Natural killer cell treated with Interleukin-12 subunit alpha and Interleukin-12 subunit beta and Interleukin-15 and Interleukin-18, amount 100 ng/mL, for 72 hours (primary cell): ENCODE results near the gene PRKAR1B. TPM values are rescaled to one million over a fixed set of nuclear protein-coding genes. Genes with fewer than 3 reads are reported as not detected.

Source experiments
- ATAC-seq, 2 donors: fragments of 150-1000 bp; cut with Tn5 transposase in 1 of 2; sonication (Bioruptor Pico), chemical (Tn5 transposase) in 1 of 2; 2 replicates each; pipeline ENCODE4 v1.10.0; 2021
- DNase-seq: peaks from one replicate; pipeline ENCODE4 v3.0.0; 2022; ENCODE audit warnings: low spot score
- H3K27ac Mint-ChIP-seq, 2 donors: 1 replicate in 1 of 2; 2 replicates in 1 of 2; pipeline ENCODE4 v1.8.0; 2022; ENCODE audit warnings: mixed read lengths in 2 of 2, mild to moderate bottlenecking in 1 of 2, moderate library complexity in 1 of 2
- H3K27me3 Mint-ChIP-seq, 2 donors: 1 replicate in 1 of 2; 2 replicates in 1 of 2; pipeline ENCODE4 v1.8.0; 2022; ENCODE audit warnings: mixed read lengths in 2 of 2
- H3K36me3 Mint-ChIP-seq: one replicate; pipeline ENCODE4 v1.8.0; 2022; ENCODE audit warnings: mixed read lengths
- H3K4me1 Mint-ChIP-seq, 2 donors: 1 replicate in 1 of 2; 2 replicates in 1 of 2; pipeline ENCODE4 v1.8.0; 2022; ENCODE audit warnings: low read depth in 2 of 2, mixed read lengths in 2 of 2, mild to moderate bottlenecking in 1 of 2
- H3K4me3 Mint-ChIP-seq: one replicate; pipeline ENCODE4 v1.8.0; 2022; ENCODE audit warnings: mixed read lengths
- H3K9me3 Mint-ChIP-seq: 2 replicates; pipeline ENCODE4 v1.8.0; 2022; ENCODE audit warnings: mixed read lengths
- total RNA-seq, 2 donors: library from RNA; stranded (reverse); gene quantifications; one replicate each; pipeline ENCODE4 v1.2.3, GENCODE V29; 2022

PRKAR1B gene
- total RNA-seq, 2 donors from 2014 or later: 9.8 to 31.9 TPM

DNA sequence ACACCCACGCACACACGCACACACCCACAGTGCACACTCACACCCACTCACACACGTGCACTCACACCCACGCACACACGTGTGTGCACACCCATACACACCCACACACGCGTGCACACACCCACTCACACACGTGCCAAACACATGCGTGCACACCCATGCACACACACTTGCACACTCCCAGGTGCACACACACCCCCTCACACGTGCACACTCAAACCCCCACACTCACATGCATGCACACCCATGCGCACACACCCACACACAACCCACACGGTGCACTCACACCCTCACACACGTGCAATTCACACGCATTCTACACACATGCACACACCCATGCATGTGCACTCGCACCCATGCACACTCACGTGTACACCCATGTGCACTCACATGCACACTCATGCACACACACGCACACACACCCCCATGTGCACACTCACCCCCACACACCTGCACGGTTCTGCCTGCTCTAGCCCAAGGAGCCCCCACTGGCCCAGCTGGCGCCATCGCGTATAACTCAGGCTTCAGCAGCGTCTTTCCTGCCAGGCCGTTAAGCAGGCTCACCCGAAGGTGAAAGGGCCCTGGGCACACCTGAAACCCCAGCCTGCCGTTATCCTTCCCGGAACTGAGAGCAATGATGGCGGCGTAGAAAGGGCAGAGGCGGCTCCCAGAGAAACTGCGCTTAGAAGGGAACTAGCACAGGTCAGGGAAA, 143.5 kb downstream of the PRKAR1B start:
- peak overlapping the region; percentile 32 for H3K4me3 Mint-ChIP-seq
- peak in 1 of 2 donors; percentile 5 for ATAC-seq
- peak overlapping the region; percentile 11 to 59 for H3K27ac Mint-ChIP-seq
- H3K9me3 Mint-ChIP-seq: peaks cover 5% of the 10 kb centered on the region
- peaks cover 17 to 30% of the 10 kb centered on the region in 2 donors for H3K4me1 Mint-ChIP-seq
- DNase-seq: no peak
- peaks cover 6% of the 10 kb centered on the region for H3K36me3 Mint-ChIP-seq
- no peaks in the 10 kb centered on the region for H3K27me3 Mint-ChIP-seq

GRCh38 chr7:582931-583330, 144.2 kb downstream of the PRKAR1B start:
- ATAC-seq (no peak), DNase-seq (no peak)
- H3K27me3 Mint-ChIP-seq: no peaks in the 10 kb centered on the region
- no peak overlapping the region for H3K4me3 Mint-ChIP-seq
- H3K9me3 Mint-ChIP-seq: no peaks in the 10 kb centered on the region
- no peaks in the 10 kb centered on the region for H3K36me3 Mint-ChIP-seq
- no peak overlapping the region for H3K27ac Mint-ChIP-seq
- H3K4me1 Mint-ChIP-seq: peaks cover 12 to 25% of the 10 kb centered on the region in 2 donors

DNA sequence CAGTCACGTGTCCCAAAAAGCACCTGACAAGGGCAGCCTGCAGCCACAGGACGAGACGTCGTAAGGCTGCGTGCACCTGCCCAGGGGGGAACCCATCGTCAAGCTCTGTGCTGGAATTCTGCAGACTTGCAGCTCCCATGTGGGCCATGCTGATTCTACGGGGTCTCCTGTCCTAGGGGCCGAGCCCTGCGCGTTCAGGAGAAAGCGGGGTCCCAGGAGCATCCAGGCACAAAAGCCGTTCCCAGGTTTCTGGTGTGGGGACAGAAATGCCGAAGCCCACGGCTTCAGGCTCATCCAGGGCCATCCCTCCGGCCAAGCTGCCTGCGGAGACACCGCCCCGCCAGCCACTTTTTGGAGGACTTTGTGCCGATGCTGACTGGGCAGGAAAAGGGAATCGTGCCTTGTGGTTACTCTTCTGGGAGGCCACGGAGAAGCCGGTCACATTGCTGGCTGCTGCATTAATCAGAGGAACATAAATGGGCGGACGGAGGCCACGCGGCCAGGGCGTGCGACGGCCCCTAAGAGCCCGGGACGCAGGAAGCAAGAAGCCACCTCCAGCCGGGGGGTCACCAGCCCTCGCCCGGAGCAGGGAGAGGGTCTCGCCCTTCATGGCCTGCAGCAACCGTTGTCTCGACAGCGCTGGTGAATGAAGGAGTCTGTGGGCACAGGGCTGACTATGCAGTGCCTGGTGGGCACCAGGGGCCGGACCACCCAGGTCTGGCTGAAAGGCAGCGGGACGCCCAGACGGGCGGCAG, 144.8 kb downstream of the PRKAR1B start:
- no peaks in the 10 kb centered on the region for H3K9me3 Mint-ChIP-seq
- no peaks in the 10 kb centered on the region for H3K36me3 Mint-ChIP-seq
- ATAC-seq: no peak
- DNase-seq: no peak
- H3K27ac Mint-ChIP-seq: no peak overlapping the region
- H3K4me1 Mint-ChIP-seq: peaks cover 12 to 25% of the 10 kb centered on the region in 2 donors
- no peaks in the 10 kb centered on the region for H3K27me3 Mint-ChIP-seq
- H3K4me3 Mint-ChIP-seq: no peak overlapping the region

GRCh38 chr7:578386-578785, 148.7 kb downstream of the PRKAR1B start:
- no peaks in the 10 kb centered on the region for H3K36me3 Mint-ChIP-seq
- no peak overlapping the region for H3K4me3 Mint-ChIP-seq
- H3K9me3 Mint-ChIP-seq: no peaks in the 10 kb centered on the region
- H3K4me1 Mint-ChIP-seq: peaks cover 2 to 8% of the 10 kb centered on the region in 2 donors
- H3K27me3 Mint-ChIP-seq: no peaks in the 10 kb centered on the region
- DNase-seq: no peak
- no peak for ATAC-seq
- H3K27ac Mint-ChIP-seq: no peak overlapping the region

DNA sequence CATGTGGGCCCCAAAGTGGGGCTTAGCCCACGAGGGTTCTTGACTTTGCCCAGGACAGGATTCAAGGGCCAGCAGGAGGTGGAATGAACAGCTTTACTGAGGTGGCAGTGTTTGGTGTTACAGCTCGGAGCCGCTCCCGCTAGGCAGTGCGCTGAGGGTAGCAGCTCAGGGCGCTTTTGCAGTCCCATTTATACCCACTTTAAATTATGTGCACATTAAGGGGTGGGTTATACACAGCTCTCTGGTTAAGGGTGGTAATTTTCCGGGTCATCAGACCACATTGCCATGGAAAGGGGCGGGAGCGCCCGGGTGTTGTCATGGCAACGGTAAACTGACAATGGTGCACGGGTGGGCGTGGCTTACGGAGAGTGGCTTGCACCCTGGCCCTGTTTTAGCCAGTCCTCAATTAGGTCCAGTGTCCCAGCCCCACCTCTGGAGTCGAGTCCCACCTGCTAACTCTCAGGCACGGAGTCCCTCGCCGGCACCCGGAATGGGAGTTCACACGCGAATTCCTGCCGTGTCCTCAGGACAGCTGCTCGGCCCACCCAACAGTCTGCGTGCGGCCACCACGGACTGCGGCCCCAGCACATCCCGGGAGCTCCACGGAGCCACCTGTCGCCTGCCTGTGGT, 149.2 kb downstream of the PRKAR1B start:
- no peaks in the 10 kb centered on the region for H3K27me3 Mint-ChIP-seq
- no peak for ATAC-seq
- no peak overlapping the region for H3K4me3 Mint-ChIP-seq
- H3K4me1 Mint-ChIP-seq: peaks cover 0 to 6% of the 10 kb centered on the region in 2 donors
- no peak overlapping the region for H3K27ac Mint-ChIP-seq
- H3K9me3 Mint-ChIP-seq: no peaks in the 10 kb centered on the region
- DNase-seq: no peak
- H3K36me3 Mint-ChIP-seq: no peaks in the 10 kb centered on the region

GRCh38 chr7:577278-577665, 149.8 kb downstream of the PRKAR1B start:
- Mint-ChIP-seq H3K4me3 (no peak overlapping the region), H3K36me3 (no peaks in the 10 kb centered on the region), H3K27me3 (no peaks in the 10 kb centered on the region), H3K9me3 (no peaks in the 10 kb centered on the region), H3K4me1 (peaks cover 0 to 6% of the 10 kb centered on the region in 2 donors), H3K27ac (no peak overlapping the region)
- DNase-seq (no peak), ATAC-seq (no peak)

GRCh38 chr7:576524-577277, 150.4 kb downstream of the PRKAR1B start:
- H3K4me3 Mint-ChIP-seq: no peak overlapping the region
- no peak for DNase-seq
- ATAC-seq: no peak
- no peaks in the 10 kb centered on the region for H3K9me3 Mint-ChIP-seq
- H3K27ac Mint-ChIP-seq: no peak overlapping the region
- H3K36me3 Mint-ChIP-seq: no peaks in the 10 kb centered on the region
- H3K27me3 Mint-ChIP-seq: no peaks in the 10 kb centered on the region
- H3K4me1 Mint-ChIP-seq: peaks cover 0 to 6% of the 10 kb centered on the region in 2 donors

GRCh38 chr7:575425-576366, 151.4 kb downstream of the PRKAR1B start:
- ATAC-seq: no peak
- Mint-ChIP-seq H3K4me1 (peaks cover 0 to 6% of the 10 kb centered on the region in 2 donors), H3K36me3 (no peaks in the 10 kb centered on the region), H3K27me3 (no peaks in the 10 kb centered on the region), H3K4me3 (no peak overlapping the region), H3K27ac (no peak overlapping the region), H3K9me3 (no peaks in the 10 kb centered on the region)
- DNase-seq: no peak

DNA sequence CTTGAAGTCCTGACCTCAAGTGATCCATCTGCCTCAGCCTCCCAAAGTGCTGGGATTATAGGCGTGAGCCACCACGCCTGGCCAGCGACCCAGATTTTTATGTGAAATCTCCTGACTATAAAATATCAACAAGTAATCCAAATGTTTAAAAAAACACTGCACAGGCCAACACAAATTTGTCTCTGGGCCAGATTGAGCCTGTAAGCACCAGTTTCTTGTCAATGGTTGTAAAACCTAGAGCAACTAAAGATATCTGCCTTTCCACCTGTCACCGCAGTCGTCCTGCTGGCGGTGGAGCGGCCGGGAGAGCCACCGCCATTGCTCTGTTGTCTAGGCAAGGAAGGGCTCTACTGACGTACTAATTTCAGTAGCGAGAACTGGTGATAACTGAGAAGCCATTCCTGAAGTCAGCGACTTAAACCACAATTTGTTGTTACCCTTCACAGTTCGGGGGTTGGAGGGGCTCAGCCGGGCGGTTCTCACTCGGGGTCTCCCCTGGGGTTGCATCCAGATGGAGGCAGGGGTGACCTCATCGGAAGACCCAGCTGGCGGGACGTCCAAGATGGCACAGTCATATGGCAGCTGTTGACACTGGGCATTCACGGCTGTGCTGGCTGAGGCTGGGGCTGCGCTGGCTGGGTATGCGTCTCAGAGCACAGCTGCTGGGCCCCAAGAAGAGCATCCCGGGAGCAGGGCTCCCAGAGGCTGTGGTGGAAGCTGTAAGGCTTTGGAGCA, 152.3 kb downstream of the PRKAR1B start:
- Mint-ChIP-seq H3K4me3 (no peak overlapping the region), H3K36me3 (no peaks in the 10 kb centered on the region), H3K9me3 (no peaks in the 10 kb centered on the region), H3K27me3 (no peaks in the 10 kb centered on the region), H3K4me1 (peaks cover 0 to 6% of the 10 kb centered on the region in 2 donors), H3K27ac (no peak overlapping the region)
- DNase-seq: no peak
- no peak for ATAC-seq

DNA sequence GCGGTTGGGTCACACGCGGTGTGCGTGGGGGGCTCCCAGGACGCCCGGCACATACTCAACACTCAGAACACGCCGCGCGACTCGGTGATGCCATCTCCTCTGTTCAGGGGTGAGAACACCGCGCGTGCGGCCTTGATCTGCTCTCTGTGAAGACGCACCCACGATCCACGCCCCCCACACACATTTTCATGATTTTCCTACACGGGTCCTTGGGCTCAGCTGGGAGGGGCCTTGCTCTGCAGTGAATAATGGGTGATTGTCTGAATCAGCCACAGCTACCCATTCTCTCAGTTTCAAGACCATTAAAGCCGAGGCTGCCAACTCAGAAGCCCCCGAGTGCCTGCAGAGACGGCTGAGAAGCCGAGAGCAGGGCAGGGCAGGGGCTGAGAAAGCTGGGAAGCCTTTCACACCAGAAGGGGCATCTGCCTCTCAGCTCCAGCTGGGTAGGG, 153.1 kb downstream of the PRKAR1B start:
- Mint-ChIP-seq H3K27ac (no peak overlapping the region), H3K4me3 (no peak overlapping the region), H3K4me1 (peaks cover 0 to 6% of the 10 kb centered on the region in 2 donors), H3K36me3 (no peaks in the 10 kb centered on the region), H3K27me3 (no peaks in the 10 kb centered on the region), H3K9me3 (no peaks in the 10 kb centered on the region)
- DNase-seq: no peak
- no peak for ATAC-seq

DNA sequence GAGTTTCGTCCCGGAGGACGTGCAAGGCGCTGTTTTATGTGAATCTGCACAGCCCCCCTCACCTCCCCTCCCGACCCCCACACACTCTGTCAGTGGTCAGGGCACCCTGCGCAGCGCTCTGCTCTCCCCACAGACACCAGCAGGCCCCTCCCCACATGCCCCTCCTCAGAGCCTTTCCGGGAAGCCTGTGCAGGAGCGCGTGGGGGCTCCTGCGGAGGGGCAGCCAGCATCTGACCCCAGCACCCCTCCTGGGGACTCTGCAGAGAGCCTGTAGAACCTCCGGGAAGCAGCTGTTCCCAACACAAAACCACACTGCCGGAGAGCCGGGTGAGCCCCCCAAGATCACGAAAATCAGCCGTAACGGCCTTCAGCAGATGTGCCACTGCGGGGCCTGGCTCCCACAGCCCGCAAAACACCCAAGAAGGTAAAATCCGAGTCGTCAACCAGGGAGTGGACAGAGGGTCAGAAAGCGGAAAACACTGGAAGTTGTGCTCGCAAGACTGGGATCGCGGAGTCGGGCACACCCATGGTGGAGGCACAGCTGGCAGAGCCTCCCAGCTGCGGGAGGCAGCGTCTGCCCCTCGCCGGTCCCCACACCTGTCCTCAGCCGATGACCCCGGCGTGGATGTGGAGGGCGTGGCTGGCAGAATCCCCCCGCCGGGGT, 153.7 kb downstream of the PRKAR1B start:
- no peaks in the 10 kb centered on the region for H3K9me3 Mint-ChIP-seq
- H3K4me1 Mint-ChIP-seq: peaks cover 0 to 6% of the 10 kb centered on the region in 2 donors
- H3K4me3 Mint-ChIP-seq: no peak overlapping the region
- ATAC-seq (no peak), DNase-seq (no peak)
- H3K27me3 Mint-ChIP-seq: no peaks in the 10 kb centered on the region
- H3K27ac Mint-ChIP-seq: no peak overlapping the region
- H3K36me3 Mint-ChIP-seq: no peaks in the 10 kb centered on the region
